H9 (cell line): ENCODE data around the gene EDARADD. TPM values are rescaled to one million over a fixed set of nuclear protein-coding genes. Genes with fewer than 3 reads are reported as not detected.

Experiments
- DNase-seq: peaks from one replicate; pipeline ENCODE4 v3.0.0-alpha.2; 2017
- H2AFZ ChIP-seq: one replicate; pipeline ENCODE4 v1.6.1; 2013; ENCODE audit warnings: mild to moderate bottlenecking, low read length, control low read depth, moderate library complexity
- H2AK5ac ChIP-seq: 2 replicates; pipeline ENCODE4 v1.6.1; 2013; ENCODE audit warnings: low read length, control low read depth, mixed read lengths; ENCODE audit not compliant: insufficient read length
- H2BK120ac ChIP-seq: one replicate; pipeline ENCODE4 v1.6.1; 2013; ENCODE audit warnings: low read depth, mild to moderate bottlenecking, low read length, control low read depth, inconsistent platforms; ENCODE audit not compliant: poor library complexity, severe bottlenecking
- H2BK12ac ChIP-seq: 2 replicates; pipeline ENCODE4 v1.6.1; 2013; ENCODE audit warnings: low read length, control low read depth, mixed read lengths, low read depth; ENCODE audit not compliant: insufficient read length
- H2BK15ac ChIP-seq: 2 replicates; pipeline ENCODE4 v1.6.1; 2013; ENCODE audit warnings: low read depth, low read length, control low read depth
- H2BK20ac ChIP-seq: one replicate; pipeline ENCODE4 v1.6.1; 2013; ENCODE audit warnings: low read depth, mild to moderate bottlenecking, low read length, control low read depth, inconsistent platforms; ENCODE audit not compliant: poor library complexity, severe bottlenecking
- H2BK5ac ChIP-seq: 2 replicates; pipeline ENCODE4 v1.6.1; 2013; ENCODE audit warnings: low read length, control low read depth, mixed read lengths; ENCODE audit not compliant: insufficient read length
- H3K14ac ChIP-seq: 2 replicates; pipeline ENCODE4 v1.6.1; 2013; ENCODE audit warnings: low read length, control low read depth; ENCODE audit not compliant: insufficient read depth
- H3K18ac ChIP-seq: 2 replicates; pipeline ENCODE4 v1.6.1; 2013; ENCODE audit warnings: low read depth, mild to moderate bottlenecking, mixed read lengths, low read length, control low read depth; ENCODE audit not compliant: insufficient read length
- H3K23ac ChIP-seq: 2 replicates; pipeline ENCODE4 v1.6.1; 2013; ENCODE audit warnings: low read length, control low read depth, mixed read lengths, low read depth; ENCODE audit not compliant: insufficient read length
- H3K23me2 ChIP-seq: 2 replicates; pipeline ENCODE4 v1.6.1; 2013; ENCODE audit warnings: low read depth, mild to moderate bottlenecking, mixed read lengths, low read length, control low read depth; ENCODE audit not compliant: insufficient read length, poor library complexity, severe bottlenecking
- H3K27ac ChIP-seq: 2 replicates; pipeline ENCODE4 v1.5.1; 2013; ENCODE audit warnings: low read length, control low read depth, mixed read lengths, low read depth; ENCODE audit not compliant: insufficient read length
- H3K27me3 ChIP-seq: 2 replicates; pipeline ENCODE4 v1.6.1; 2013; ENCODE audit warnings: low read length, control low read depth, inconsistent platforms; ENCODE audit not compliant: insufficient read depth
- H3K4ac ChIP-seq: 2 replicates; pipeline ENCODE4 v1.6.1; 2013; ENCODE audit warnings: low read depth, mild to moderate bottlenecking, control low read depth, inconsistent platforms, low read length, moderate library complexity
- H3K4me1 ChIP-seq: 2 replicates; pipeline ENCODE4 v1.6.1; 2013; ENCODE audit warnings: low read length, control low read depth, inconsistent platforms; ENCODE audit not compliant: insufficient read depth
- H3K4me2 ChIP-seq: 2 replicates; pipeline ENCODE4 v1.6.1; 2013; ENCODE audit warnings: low read length, control low read depth, mixed read lengths; ENCODE audit not compliant: insufficient read length, insufficient read depth
- H3K56ac ChIP-seq: 2 replicates; pipeline ENCODE4 v1.6.1; 2013; ENCODE audit warnings: low read depth, mild to moderate bottlenecking, mixed read lengths, low read length, control low read depth; ENCODE audit not compliant: insufficient read length
- H3K79me1 ChIP-seq: 2 replicates; pipeline ENCODE4 v1.6.1; 2013; ENCODE audit warnings: low read depth, mild to moderate bottlenecking, moderate library complexity, low read length, control low read depth, inconsistent platforms; ENCODE audit not compliant: insufficient read depth, poor library complexity, severe bottlenecking
- H3K79me2 ChIP-seq: 2 replicates; pipeline ENCODE4 v1.6.1; 2013; ENCODE audit warnings: low read length, control low read depth, inconsistent platforms; ENCODE audit not compliant: insufficient read depth
- H3K9ac ChIP-seq: 2 replicates; pipeline ENCODE4 v1.6.1; 2013; ENCODE audit warnings: low read length, control low read depth, mixed read lengths; ENCODE audit not compliant: insufficient read length; ENCODE audit errors: extremely low read depth
- H3K9me3 ChIP-seq: one replicate; pipeline ENCODE4 v1.6.1; 2013; ENCODE audit warnings: low read depth, low read length, inconsistent platforms; ENCODE audit not compliant: control insufficient read depth
- H3T11ph ChIP-seq: one replicate; pipeline ENCODE4 v1.6.1; 2013; ENCODE audit warnings: mild to moderate bottlenecking, low read length, control low read depth, inconsistent platforms
- H4K20me1 ChIP-seq: one replicate; pipeline ENCODE4 v1.6.1; 2013; ENCODE audit not compliant: control insufficient read depth, insufficient read length, insufficient read depth
- H4K5ac ChIP-seq: 2 replicates; pipeline ENCODE4 v1.6.1; 2013; ENCODE audit warnings: low read depth, mild to moderate bottlenecking, mixed read lengths, low read length, control low read depth; ENCODE audit not compliant: insufficient read length
- H4K8ac ChIP-seq: replicated peaks from 2 replicates; pipeline ENCODE4 v1.6.1; 2013; ENCODE audit warnings: low read length, control low read depth, mixed read lengths, low read depth; ENCODE audit not compliant: insufficient read length
- H4K91ac ChIP-seq: 2 replicates; pipeline ENCODE4 v1.6.1; 2013; ENCODE audit warnings: low read depth, mild to moderate bottlenecking, moderate library complexity, mixed read lengths, low read length, control low read depth; ENCODE audit not compliant: insufficient read length
- H3K27ac Mint-ChIP-seq, 3 experiments: 2 replicates in 2 of 3; 3 replicates in 1 of 3; pipeline ENCODE4 v1.8.0; 2020 to 2021; ENCODE audit warnings: mixed read lengths in 3 of 3, mild to moderate bottlenecking in 1 of 3, moderate library complexity in 1 of 3
- H3K27me3 Mint-ChIP-seq: 2 replicates; pipeline ENCODE4 v1.8.0; 2021; ENCODE audit warnings: low read depth, mild to moderate bottlenecking, moderate library complexity, mixed read lengths
- H3K36me3 Mint-ChIP-seq, 3 experiments: 2 replicates in 2 of 3; 3 replicates in 1 of 3; pipeline ENCODE4 v1.8.0; 2020 to 2021; ENCODE audit warnings: low read depth in 3 of 3, mixed read lengths in 3 of 3; ENCODE audit not compliant: insufficient read depth in 1 of 3
- H3K4me1 Mint-ChIP-seq, 2 experiments: 2 replicates each; pipeline ENCODE4 v1.8.0; 2020; ENCODE audit warnings: mixed read lengths in 2 of 2
- H3K4me3 Mint-ChIP-seq, 2 experiments: 2 replicates in 1 of 2; 3 replicates in 1 of 2; pipeline ENCODE4 v1.8.0; 2020 to 2021; ENCODE audit warnings: mild to moderate bottlenecking in 2 of 2, mixed read lengths in 2 of 2, moderate library complexity in 1 of 2
- H3K9me3 Mint-ChIP-seq, 2 experiments: 2 replicates in 1 of 2; 3 replicates in 1 of 2; pipeline ENCODE4 v1.8.0; 2020; ENCODE audit warnings: mild to moderate bottlenecking in 2 of 2, mixed read lengths in 2 of 2, moderate library complexity in 1 of 2
- WGBS: extraction: QIAGEN DNeasy Blood & Tissue Kit; methylation state at CpG from one replicate; pipeline ENCODE4 v1.1.7; 2013; ENCODE audit warnings: missing lambda C conversion rate, low lambda C conversion rate, mixed read lengths; ENCODE audit not compliant: insufficient read length; ENCODE audit errors: extremely low coverage; 5-methylcytosine and 5-hydroxymethylcytosine counted together
- total RNA-seq: library from RNA; stranded (reverse); gene quantifications from 2 replicates; pipeline ENCODE4 v1.2.1, GENCODE V29; 2021
- TF ChIP-seq, protein P1 (sequence below): fragments of 200-600 bp; sonication (generic); conservative IDR thresholded peaks from 3 replicates; pipeline ENCODE4 v1.8.0; 2021; ENCODE audit warnings: antibody characterized with exemption, mild to moderate bottlenecking

EDARADD gene
- total RNA-seq, 1 experiment from 2014 or later = 3.8 TPM

DNA sequence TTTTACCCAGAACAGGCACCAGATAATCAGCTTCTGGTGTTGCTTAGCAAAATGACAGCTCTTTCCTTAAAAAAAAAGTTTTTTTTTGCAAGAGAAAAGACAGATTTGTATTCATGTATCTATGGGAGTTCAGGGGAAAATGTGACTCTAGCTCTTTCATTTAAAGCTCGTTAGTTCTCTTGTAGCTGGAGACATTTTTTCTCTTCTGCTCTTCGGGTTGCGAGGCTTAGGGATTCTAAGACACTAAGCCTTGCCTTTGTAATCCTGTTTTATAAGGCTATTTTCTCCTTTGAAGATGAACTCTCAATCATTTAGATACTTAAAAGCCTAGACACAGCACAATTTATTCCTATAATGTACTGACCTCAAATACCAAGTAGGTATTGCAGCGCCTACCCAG is 40.3 kb upstream of the EDARADD start:
- TF ChIP-seq, protein P1, sequence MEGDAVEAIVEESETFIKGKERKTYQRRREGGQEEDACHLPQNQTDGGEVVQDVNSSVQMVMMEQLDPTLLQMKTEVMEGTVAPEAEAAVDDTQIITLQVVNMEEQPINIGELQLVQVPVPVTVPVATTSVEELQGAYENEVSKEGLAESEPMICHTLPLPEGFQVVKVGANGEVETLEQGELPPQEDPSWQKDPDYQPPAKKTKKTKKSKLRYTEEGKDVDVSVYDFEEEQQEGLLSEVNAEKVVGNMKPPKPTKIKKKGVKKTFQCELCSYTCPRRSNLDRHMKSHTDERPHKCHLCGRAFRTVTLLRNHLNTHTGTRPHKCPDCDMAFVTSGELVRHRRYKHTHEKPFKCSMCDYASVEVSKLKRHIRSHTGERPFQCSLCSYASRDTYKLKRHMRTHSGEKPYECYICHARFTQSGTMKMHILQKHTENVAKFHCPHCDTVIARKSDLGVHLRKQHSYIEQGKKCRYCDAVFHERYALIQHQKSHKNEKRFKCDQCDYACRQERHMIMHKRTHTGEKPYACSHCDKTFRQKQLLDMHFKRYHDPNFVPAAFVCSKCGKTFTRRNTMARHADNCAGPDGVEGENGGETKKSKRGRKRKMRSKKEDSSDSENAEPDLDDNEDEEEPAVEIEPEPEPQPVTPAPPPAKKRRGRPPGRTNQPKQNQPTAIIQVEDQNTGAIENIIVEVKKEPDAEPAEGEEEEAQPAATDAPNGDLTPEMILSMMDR = no peak
- Mint-ChIP-seq H3K4me3 (no peak overlapping the region), H3K4me1 (no peaks in the 10 kb centered on the region), H3K36me3 (peaks cover 0 to 8% (median 6%) of the 10 kb centered on the region in 3 experiments; a peak in 5 of 7 replicates), H3K27me3 (no peaks in the 10 kb centered on the region), H3K9me3 (peaks cover 8 to 9% of the 10 kb centered on the region in 2 experiments), H3K27ac (no peak overlapping the region)
- Histone ChIP-seq H3T11ph (no peak overlapping the region), H4K8ac (no peak overlapping the region), H3K4me2 (no peak overlapping the region), H2BK15ac (no peak overlapping the region), H4K91ac (no peak overlapping the region), H4K5ac (no peak overlapping the region), H3K4me1 (no peaks in the 10 kb centered on the region), H3K27me3 (no peaks in the 10 kb centered on the region), H2BK12ac (no peak overlapping the region), H2BK20ac (no peak overlapping the region), H3K9me3 (no peaks in the 10 kb centered on the region), H3K27ac (no peak overlapping the region), H3K56ac (no peak overlapping the region), H2AK5ac (no peak overlapping the region), H3K4ac (no peak overlapping the region), H3K79me1 (no peaks in the 10 kb centered on the region), H3K23ac (no peak overlapping the region), H2AFZ (no peak overlapping the region), H3K18ac (no peak overlapping the region), H3K79me2 (no peaks in the 10 kb centered on the region), H2BK120ac (no peak overlapping the region), H3K14ac (no peak overlapping the region), H3K23me2 (no peaks in the 10 kb centered on the region), H3K9ac (no peak overlapping the region), H2BK5ac (no peak overlapping the region), H4K20me1 (no peaks in the 10 kb centered on the region)
- no peak for DNase-seq
- no CpG with 5 or more reads among the region's 4 CpGs for WGBS
